H9 (cell line): ENCODE measurements around the gene TPRN. TPM values are rescaled to one million over a fixed set of nuclear protein-coding genes. Genes with fewer than 3 reads are reported as not detected.

Experiments used
- DNase-seq: peaks from one replicate; pipeline ENCODE4 v3.0.0-alpha.2; 2017
- H2AFZ ChIP-seq: one replicate; pipeline ENCODE4 v1.6.1; 2013; ENCODE audit warnings: mild to moderate bottlenecking, low read length, control low read depth, moderate library complexity
- H2AK5ac ChIP-seq: 2 replicates; pipeline ENCODE4 v1.6.1; 2013; ENCODE audit warnings: low read length, control low read depth, mixed read lengths; ENCODE audit not compliant: insufficient read length
- H2BK120ac ChIP-seq: one replicate; pipeline ENCODE4 v1.6.1; 2013; ENCODE audit warnings: low read depth, mild to moderate bottlenecking, low read length, control low read depth, inconsistent platforms; ENCODE audit not compliant: poor library complexity, severe bottlenecking
- H2BK12ac ChIP-seq: 2 replicates; pipeline ENCODE4 v1.6.1; 2013; ENCODE audit warnings: low read length, control low read depth, mixed read lengths, low read depth; ENCODE audit not compliant: insufficient read length
- H2BK15ac ChIP-seq: 2 replicates; pipeline ENCODE4 v1.6.1; 2013; ENCODE audit warnings: low read depth, low read length, control low read depth
- H2BK20ac ChIP-seq: one replicate; pipeline ENCODE4 v1.6.1; 2013; ENCODE audit warnings: low read depth, mild to moderate bottlenecking, low read length, control low read depth, inconsistent platforms; ENCODE audit not compliant: poor library complexity, severe bottlenecking
- H2BK5ac ChIP-seq: 2 replicates; pipeline ENCODE4 v1.6.1; 2013; ENCODE audit warnings: low read length, control low read depth, mixed read lengths; ENCODE audit not compliant: insufficient read length
- H3K14ac ChIP-seq: 2 replicates; pipeline ENCODE4 v1.6.1; 2013; ENCODE audit warnings: low read length, control low read depth; ENCODE audit not compliant: insufficient read depth
- H3K18ac ChIP-seq: 2 replicates; pipeline ENCODE4 v1.6.1; 2013; ENCODE audit warnings: low read depth, mild to moderate bottlenecking, mixed read lengths, low read length, control low read depth; ENCODE audit not compliant: insufficient read length
- H3K23ac ChIP-seq: 2 replicates; pipeline ENCODE4 v1.6.1; 2013; ENCODE audit warnings: low read length, control low read depth, mixed read lengths, low read depth; ENCODE audit not compliant: insufficient read length
- H3K23me2 ChIP-seq: 2 replicates; pipeline ENCODE4 v1.6.1; 2013; ENCODE audit warnings: low read depth, mild to moderate bottlenecking, mixed read lengths, low read length, control low read depth; ENCODE audit not compliant: insufficient read length, poor library complexity, severe bottlenecking
- H3K27ac ChIP-seq: 2 replicates; pipeline ENCODE4 v1.5.1; 2013; ENCODE audit warnings: low read length, control low read depth, mixed read lengths, low read depth; ENCODE audit not compliant: insufficient read length
- H3K27me3 ChIP-seq: 2 replicates; pipeline ENCODE4 v1.6.1; 2013; ENCODE audit warnings: low read length, control low read depth, inconsistent platforms; ENCODE audit not compliant: insufficient read depth
- H3K4ac ChIP-seq: 2 replicates; pipeline ENCODE4 v1.6.1; 2013; ENCODE audit warnings: low read depth, mild to moderate bottlenecking, control low read depth, inconsistent platforms, low read length, moderate library complexity
- H3K4me1 ChIP-seq: 2 replicates; pipeline ENCODE4 v1.6.1; 2013; ENCODE audit warnings: low read length, control low read depth, inconsistent platforms; ENCODE audit not compliant: insufficient read depth
- H3K4me2 ChIP-seq: 2 replicates; pipeline ENCODE4 v1.6.1; 2013; ENCODE audit warnings: low read length, control low read depth, mixed read lengths; ENCODE audit not compliant: insufficient read length, insufficient read depth
- H3K56ac ChIP-seq: 2 replicates; pipeline ENCODE4 v1.6.1; 2013; ENCODE audit warnings: low read depth, mild to moderate bottlenecking, mixed read lengths, low read length, control low read depth; ENCODE audit not compliant: insufficient read length
- H3K79me1 ChIP-seq: 2 replicates; pipeline ENCODE4 v1.6.1; 2013; ENCODE audit warnings: low read depth, mild to moderate bottlenecking, moderate library complexity, low read length, control low read depth, inconsistent platforms; ENCODE audit not compliant: insufficient read depth, poor library complexity, severe bottlenecking
- H3K79me2 ChIP-seq: 2 replicates; pipeline ENCODE4 v1.6.1; 2013; ENCODE audit warnings: low read length, control low read depth, inconsistent platforms; ENCODE audit not compliant: insufficient read depth
- H3K9ac ChIP-seq: 2 replicates; pipeline ENCODE4 v1.6.1; 2013; ENCODE audit warnings: low read length, control low read depth, mixed read lengths; ENCODE audit not compliant: insufficient read length; ENCODE audit errors: extremely low read depth
- H3K9me3 ChIP-seq: one replicate; pipeline ENCODE4 v1.6.1; 2013; ENCODE audit warnings: low read depth, low read length, inconsistent platforms; ENCODE audit not compliant: control insufficient read depth
- H3T11ph ChIP-seq: one replicate; pipeline ENCODE4 v1.6.1; 2013; ENCODE audit warnings: mild to moderate bottlenecking, low read length, control low read depth, inconsistent platforms
- H4K20me1 ChIP-seq: one replicate; pipeline ENCODE4 v1.6.1; 2013; ENCODE audit not compliant: control insufficient read depth, insufficient read length, insufficient read depth
- H4K5ac ChIP-seq: 2 replicates; pipeline ENCODE4 v1.6.1; 2013; ENCODE audit warnings: low read depth, mild to moderate bottlenecking, mixed read lengths, low read length, control low read depth; ENCODE audit not compliant: insufficient read length
- H4K8ac ChIP-seq: replicated peaks from 2 replicates; pipeline ENCODE4 v1.6.1; 2013; ENCODE audit warnings: low read length, control low read depth, mixed read lengths, low read depth; ENCODE audit not compliant: insufficient read length
- H4K91ac ChIP-seq: 2 replicates; pipeline ENCODE4 v1.6.1; 2013; ENCODE audit warnings: low read depth, mild to moderate bottlenecking, moderate library complexity, mixed read lengths, low read length, control low read depth; ENCODE audit not compliant: insufficient read length
- H3K27ac Mint-ChIP-seq, 3 experiments: 2 replicates in 2 of 3; 3 replicates in 1 of 3; pipeline ENCODE4 v1.8.0; 2020 to 2021; ENCODE audit warnings: mixed read lengths in 3 of 3, mild to moderate bottlenecking in 1 of 3, moderate library complexity in 1 of 3
- H3K27me3 Mint-ChIP-seq: 2 replicates; pipeline ENCODE4 v1.8.0; 2021; ENCODE audit warnings: low read depth, mild to moderate bottlenecking, moderate library complexity, mixed read lengths
- H3K36me3 Mint-ChIP-seq, 3 experiments: 2 replicates in 2 of 3; 3 replicates in 1 of 3; pipeline ENCODE4 v1.8.0; 2020 to 2021; ENCODE audit warnings: low read depth in 3 of 3, mixed read lengths in 3 of 3; ENCODE audit not compliant: insufficient read depth in 1 of 3
- H3K4me1 Mint-ChIP-seq, 2 experiments: 2 replicates each; pipeline ENCODE4 v1.8.0; 2020; ENCODE audit warnings: mixed read lengths in 2 of 2
- H3K4me3 Mint-ChIP-seq, 2 experiments: 2 replicates in 1 of 2; 3 replicates in 1 of 2; pipeline ENCODE4 v1.8.0; 2020 to 2021; ENCODE audit warnings: mild to moderate bottlenecking in 2 of 2, mixed read lengths in 2 of 2, moderate library complexity in 1 of 2
- H3K9me3 Mint-ChIP-seq, 2 experiments: 2 replicates in 1 of 2; 3 replicates in 1 of 2; pipeline ENCODE4 v1.8.0; 2020; ENCODE audit warnings: mild to moderate bottlenecking in 2 of 2, mixed read lengths in 2 of 2, moderate library complexity in 1 of 2
- CTCF ChIP-seq: fragments of 200-600 bp; sonication (generic); conservative IDR thresholded peaks from 3 replicates; pipeline ENCODE4 v1.8.0; 2021; ENCODE audit warnings: antibody characterized with exemption, mild to moderate bottlenecking
- WGBS: extraction: QIAGEN DNeasy Blood & Tissue Kit; methylation state at CpG from one replicate; pipeline ENCODE4 v1.1.7; 2013; ENCODE audit warnings: missing lambda C conversion rate, low lambda C conversion rate, mixed read lengths; ENCODE audit not compliant: insufficient read length; ENCODE audit errors: extremely low coverage; 5-methylcytosine and 5-hydroxymethylcytosine counted together
- total RNA-seq: library from RNA; stranded (reverse); gene quantifications from 2 replicates; pipeline ENCODE4 v1.2.1, GENCODE V29; 2021

Gene TPRN
- total RNA-seq, 1 experiment from 2014 or later: 30.7 TPM

DNA sequence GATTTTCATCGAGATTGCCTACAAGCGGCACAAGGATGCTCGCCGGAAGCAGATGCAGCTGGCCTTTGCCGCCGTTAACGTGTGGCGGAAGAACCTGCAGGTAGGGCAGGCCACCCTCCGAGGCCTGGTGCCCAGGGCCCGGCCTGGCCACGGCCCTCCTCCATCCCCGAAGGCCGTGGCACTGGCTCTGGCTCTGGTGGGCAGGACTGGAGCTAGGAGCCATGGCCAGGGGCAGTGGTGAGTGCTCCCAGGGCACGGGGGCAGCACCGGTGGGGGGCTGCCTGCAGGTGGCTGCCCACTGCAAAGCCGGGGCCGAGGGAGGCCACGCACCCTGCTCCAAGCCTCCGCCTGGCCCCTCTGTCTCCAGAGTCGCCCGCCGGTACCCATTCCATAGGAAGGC lies 36.7 kb downstream of the TPRN start:
- peaks cover 0 to 5% of the 10 kb centered on the region in 2 experiments; a peak in 1 of 4 replicates for H3K4me1 Mint-ChIP-seq
- H3K27me3 Mint-ChIP-seq: peaks cover 95% of the 10 kb centered on the region
- H2BK15ac ChIP-seq: no peak overlapping the region
- H3K23me2 ChIP-seq: peaks cover 16% of the 10 kb centered on the region
- no peak overlapping the region for H2AK5ac ChIP-seq
- no peak overlapping the region for H4K91ac ChIP-seq
- peak overlapping the region; percentile 50 to 82; a peak in 3 of 5 replicates for H3K4me3 Mint-ChIP-seq
- H3K27ac ChIP-seq: no peak overlapping the region
- H3K4me1 ChIP-seq: no peaks in the 10 kb centered on the region
- peak overlapping the region in 1 of 3 experiments; percentile 67; a peak in 1 of 7 replicates for H3K27ac Mint-ChIP-seq
- peaks cover 47% of the 10 kb centered on the region; the same call in 1 of the 2 replicates for H3K27me3 ChIP-seq
- no peak overlapping the region for H3T11ph ChIP-seq
- no peaks in the 10 kb centered on the region for H3K79me1 ChIP-seq
- H2AFZ ChIP-seq: no peak overlapping the region
- no peak overlapping the region for H2BK5ac ChIP-seq
- H3K79me2 ChIP-seq: no peaks in the 10 kb centered on the region
- TF ChIP-seq CTCF: no peak
- H3K36me3 Mint-ChIP-seq: no peaks in the 10 kb centered on the region
- H3K4ac ChIP-seq: no peak overlapping the region
- H3K4me2 ChIP-seq: peak overlapping the region; percentile 70
- H4K8ac ChIP-seq: no peak overlapping the region
- no peak for DNase-seq
- H3K18ac ChIP-seq: no peak overlapping the region
- no peak overlapping the region for H3K56ac ChIP-seq
- H3K14ac ChIP-seq: no peak overlapping the region
- H3K9me3 ChIP-seq: no peaks in the 10 kb centered on the region
- H2BK120ac ChIP-seq: no peak overlapping the region
- H4K5ac ChIP-seq: no peak overlapping the region
- H3K9me3 Mint-ChIP-seq: no peaks in the 10 kb centered on the region; a peak in 1 of 5 replicates
- H3K9ac ChIP-seq: no peak overlapping the region
- H2BK20ac ChIP-seq: no peak overlapping the region
- no CpG with 5 or more reads among the region's 22 CpGs for WGBS
- H4K20me1 ChIP-seq: peaks cover 2% of the 10 kb centered on the region
- no peak overlapping the region for H2BK12ac ChIP-seq
- no peak overlapping the region for H3K23ac ChIP-seq
